EL (cell line): Measurements from ENCODE around the gene TMEM151B.

Source experiments
- DNase-seq: peaks from one replicate; pipeline ENCODE4 v3.0.0-alpha.2; 2016

Gene TMEM151B

DNA sequence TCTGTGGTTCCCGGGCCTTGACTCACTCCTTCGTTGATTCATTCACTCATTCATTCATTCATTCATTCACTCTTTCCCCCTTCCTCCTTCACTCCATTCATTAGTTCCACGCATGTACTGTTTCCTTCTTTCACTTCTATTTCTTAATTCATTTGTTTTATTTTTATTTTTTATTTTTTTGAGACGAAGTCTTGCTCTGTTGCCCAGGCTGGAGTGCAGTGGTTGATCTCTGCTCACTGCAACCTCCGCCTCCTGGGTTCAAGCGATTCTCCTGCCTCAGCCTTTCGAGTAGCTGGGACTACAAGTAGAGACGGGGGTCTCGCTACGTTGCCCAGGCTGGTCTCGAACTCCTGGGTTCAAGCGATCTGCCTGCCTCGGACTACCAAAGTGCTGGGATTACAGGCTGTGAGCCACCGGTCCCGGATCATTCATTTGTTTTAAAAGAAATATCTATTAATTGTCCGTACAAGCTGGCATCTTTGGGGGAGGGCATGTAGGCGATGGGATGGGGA, 4.5 kb upstream of the TMEM151B start:
- DNase-seq, result no peak

DNA sequence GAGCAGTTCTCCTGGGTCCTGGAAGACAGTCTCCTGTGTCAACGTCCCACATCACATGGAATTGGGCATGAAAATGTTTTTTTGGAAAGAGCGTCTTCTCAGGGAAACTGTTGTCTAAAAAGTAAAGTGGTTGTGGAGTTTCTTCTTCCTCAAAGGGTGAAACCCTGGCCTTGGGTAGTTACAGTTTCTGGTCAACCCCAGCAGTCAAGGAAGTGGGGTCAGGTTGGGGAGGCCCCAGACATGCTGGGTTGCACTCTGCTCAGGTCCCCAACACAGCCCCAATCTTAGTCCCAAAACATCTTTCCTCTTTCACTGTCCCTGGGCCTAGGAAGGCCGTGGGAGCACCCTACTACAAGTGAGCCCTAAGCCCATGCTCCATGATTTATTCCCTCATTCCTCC, 3.9 kb upstream of the TMEM151B start:
- DNase-seq, result no peak

DNA sequence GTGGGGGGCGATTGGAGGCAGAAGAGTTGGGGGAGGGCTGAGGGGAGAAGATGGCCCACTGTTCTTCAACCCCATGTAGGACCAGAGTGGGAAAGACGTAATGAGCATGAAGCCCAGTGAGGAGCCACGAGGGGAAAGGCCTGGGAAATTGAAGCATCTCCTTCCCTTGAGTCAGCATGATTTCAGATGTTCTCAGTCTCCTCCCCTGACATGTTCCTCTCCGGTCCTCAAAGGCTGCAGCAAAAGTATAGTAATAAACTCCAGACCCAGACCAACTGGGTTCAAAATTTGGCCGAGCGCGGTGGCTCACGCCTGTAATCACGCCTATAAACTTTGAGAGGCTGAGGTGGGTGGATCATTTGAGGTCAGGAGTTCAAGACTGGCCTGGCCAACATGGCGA, 3.0 kb upstream of the TMEM151B start:
- DNase-seq, result no peak

DNA sequence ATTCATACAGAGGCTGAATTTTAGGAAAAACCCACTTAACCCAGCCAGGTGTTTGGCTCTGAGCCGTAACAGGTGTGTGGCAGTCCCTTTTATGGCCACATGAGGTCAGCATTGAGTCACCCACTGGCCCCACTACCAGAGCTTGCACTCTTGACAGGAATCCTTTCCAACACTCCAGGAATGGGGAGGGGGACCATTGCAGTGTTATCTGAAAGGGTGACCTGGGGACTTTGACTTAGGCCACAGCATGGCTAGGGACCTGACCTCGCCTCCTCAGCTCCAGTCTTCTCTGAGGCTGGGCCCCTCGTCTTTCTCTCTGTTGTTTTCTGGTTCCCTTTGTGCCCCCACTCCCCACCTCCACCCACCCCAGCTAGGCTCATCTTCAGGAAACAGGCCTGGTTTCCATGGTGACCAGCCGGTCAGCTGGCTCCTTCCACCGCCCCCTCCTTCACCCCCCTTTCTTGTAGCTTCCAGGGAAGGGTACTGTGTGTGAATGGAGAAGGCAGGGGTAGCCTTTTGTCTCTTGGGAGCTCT, 2.1 kb upstream of the TMEM151B start:
- DNase-seq, result no peak

DNA sequence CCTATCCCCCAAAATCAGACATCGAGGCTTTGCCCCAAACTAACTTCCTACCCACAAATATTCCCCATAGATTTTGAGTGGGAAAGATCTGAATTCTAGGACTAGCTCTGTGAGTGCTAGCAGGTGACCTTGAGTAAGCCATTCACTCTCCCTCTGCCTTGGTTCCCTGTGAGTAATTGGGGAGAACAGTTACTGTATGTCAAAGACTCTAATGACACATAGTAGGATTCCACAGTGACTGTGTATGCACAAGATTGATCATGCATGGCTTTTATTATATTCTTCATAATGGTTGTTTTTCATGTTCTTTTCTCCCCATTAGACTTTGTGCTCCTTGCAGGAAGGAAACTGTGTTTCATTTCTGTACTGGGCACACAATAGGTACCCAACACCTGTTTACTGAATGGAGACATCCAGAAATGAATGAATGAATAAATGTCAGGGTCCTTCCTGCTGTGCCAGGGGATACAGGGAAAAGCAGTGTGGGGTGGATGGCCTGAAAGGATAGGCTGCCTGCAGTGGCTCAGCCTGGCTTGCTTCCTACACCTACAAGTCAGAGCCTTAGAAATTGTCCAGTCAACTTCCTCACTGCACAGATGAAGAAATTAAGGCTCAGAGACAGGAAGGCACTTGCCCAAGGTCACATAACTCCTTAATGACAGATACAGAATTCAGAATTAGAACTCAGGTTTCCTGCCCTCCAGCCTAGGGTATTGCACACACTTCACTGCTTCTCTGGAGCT, 901 bp upstream of the TMEM151B start:
- DNase-seq, result no peak

DNA sequence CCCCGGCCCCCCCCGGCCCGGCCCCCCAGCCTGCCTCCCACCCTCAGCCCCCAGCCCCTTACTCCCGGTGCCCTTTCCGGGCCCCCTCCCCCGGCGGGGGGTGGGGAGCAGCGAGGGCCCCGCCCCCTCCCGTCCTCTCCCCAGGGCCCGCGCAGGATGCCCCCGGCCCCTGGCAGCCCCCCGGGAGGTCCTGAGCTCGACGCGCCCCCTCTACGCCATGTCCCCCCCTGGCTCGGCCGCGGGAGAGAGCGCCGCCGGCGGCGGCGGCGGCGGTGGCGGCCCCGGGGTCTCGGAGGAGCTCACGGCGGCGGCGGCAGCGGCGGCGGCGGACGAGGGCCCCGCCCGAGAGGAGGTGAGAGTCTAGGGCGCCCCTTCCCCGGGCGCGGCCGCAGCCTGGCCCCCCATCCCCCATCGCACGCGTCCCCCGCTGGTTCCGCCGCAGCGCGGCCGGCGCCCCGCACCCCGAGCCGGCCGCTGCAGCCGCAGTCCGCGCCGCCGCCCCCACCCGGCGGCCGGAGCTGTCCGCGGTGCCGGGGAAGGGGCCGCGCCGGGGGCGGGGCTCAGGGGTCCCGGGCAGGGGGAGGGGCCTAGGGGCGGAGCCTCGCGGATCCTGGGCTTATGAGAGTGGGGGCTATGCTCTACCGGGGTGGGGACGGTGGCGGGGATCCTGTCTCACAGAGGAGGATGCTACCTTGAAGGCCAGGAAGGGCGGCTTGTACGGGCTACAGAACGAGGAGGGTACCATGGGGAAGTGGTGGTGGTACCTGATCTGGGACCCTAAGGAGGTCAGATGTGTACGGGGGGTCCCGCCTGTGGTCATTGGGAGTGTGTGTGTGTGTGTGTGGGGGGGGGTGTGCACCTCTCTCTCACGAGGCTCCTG, 516 bp downstream of the TMEM151B start:
- DNase-seq, result no peak

DNA sequence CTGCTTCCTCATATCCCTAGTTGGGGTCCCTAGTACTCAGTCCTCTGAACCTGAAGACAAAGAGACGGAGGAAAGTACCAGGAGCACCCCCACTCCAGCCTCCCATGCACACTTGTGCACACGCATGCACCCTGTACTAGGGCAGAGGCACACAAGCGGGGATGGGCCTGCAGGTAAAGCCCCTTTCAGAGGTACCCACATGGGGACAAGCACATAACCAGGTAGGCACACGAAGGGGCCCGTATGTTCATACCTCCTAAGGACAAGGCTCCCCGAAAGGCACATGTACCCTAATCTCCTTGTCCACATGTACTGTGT, 1.1 kb downstream of the TMEM151B start:
- DNase-seq, result no peak

DNA sequence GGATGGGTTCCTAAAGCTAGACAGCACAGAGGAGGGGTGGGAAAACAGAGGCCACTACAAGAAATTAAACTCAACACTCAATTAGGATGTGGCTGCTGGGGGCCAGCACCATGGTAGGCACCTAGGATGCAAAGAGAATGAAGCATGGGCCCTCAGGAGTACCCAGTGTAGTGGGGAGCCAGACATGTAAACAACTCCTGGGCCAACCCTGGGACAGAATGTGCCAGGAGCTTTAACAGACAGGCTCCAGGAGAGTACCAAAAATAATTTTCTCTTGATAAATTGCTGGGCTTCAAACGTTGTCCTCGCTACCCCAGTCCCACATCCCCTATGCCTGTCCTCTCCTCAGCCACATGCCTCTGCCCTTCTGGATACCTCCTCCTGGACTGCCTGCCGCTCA, 1.7 kb downstream of the TMEM151B start:
- DNase-seq, result no peak

DNA sequence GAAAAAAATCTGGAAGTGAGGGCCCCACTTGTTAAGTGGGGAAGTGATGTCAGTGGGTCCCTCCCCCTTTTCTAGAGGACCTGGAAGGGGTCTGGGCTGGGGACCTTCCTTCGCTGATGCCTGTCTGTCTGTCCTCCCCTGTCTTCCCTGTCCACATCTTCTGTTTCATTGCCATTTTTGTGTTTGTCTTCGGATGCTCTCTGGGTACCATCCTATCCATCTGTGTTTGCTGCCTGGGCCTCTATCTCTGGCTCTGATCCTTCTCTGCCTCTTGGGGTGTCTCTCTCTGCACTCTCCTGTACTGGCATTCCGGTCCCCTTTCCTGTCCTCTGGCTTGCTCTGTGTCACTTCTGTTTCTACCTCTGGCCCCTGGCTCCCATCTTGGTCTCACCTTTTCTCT, 2.3 kb downstream of the TMEM151B start:
- no peak for DNase-seq

DNA sequence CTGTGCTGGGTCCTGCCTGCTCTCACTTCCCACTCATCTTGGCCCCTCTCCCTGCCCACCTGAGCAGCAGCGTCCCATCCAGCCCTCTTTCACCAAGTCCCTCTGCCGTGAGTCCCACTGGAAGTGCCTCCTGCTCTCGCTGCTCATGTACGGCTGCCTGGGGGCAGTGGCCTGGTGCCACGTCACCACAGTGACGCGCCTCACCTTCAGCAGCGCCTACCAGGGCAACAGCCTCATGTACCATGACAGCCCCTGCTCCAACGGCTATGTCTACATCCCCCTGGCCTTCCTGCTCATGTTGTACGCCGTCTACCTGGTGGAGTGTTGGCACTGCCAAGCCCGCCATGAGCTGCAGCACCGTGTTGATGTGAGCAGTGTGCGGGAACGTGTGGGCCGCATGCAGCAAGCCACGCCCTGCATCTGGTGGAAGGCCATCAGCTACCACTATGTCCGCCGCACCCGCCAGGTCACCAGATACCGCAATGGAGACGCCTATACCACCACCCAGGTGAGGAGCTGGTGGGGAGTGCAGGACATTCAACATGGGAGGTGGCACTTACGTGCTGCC, 2.8 kb downstream of the TMEM151B start:
- DNase-seq, result no peak

DNA sequence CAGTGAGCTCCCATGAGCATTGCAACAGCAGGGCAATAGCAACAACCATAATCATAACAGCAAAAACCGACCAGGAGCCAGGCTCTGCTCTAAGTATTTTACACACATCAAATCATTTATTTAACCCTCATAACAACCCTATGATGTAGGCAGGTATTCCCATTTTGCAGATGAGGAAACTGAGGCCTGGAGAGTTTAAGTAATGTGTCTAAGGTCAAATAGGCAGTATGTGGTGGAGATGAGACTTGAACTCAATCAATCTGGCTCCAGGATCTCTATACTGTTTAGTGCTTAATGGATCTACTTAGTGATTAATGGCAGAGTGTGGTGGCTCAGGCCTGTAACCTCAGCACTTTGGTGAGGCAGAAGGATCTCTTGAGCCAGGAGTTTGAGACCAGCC, 3.4 kb downstream of the TMEM151B start:
- DNase-seq, result no peak

DNA sequence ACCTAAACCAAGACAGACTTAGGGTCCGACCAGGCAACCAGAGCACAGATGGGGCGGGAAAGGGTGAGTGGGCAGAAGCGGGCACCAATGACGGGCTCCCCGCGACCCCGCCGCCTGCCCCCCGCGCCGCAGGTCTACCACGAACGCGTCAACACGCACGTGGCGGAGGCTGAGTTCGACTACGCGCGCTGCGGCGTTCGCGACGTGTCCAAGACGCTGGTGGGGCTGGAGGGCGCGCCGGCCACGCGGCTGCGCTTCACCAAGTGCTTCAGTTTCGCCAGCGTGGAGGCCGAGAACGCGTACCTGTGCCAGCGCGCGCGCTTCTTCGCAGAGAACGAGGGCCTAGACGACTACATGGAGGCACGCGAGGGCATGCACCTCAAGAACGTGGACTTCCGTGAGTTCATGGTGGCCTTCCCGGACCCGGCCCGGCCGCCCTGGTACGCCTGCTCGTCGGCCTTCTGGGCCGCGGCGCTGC, 5.1 kb downstream of the TMEM151B start:
- DNase-seq, result no peak

DNA sequence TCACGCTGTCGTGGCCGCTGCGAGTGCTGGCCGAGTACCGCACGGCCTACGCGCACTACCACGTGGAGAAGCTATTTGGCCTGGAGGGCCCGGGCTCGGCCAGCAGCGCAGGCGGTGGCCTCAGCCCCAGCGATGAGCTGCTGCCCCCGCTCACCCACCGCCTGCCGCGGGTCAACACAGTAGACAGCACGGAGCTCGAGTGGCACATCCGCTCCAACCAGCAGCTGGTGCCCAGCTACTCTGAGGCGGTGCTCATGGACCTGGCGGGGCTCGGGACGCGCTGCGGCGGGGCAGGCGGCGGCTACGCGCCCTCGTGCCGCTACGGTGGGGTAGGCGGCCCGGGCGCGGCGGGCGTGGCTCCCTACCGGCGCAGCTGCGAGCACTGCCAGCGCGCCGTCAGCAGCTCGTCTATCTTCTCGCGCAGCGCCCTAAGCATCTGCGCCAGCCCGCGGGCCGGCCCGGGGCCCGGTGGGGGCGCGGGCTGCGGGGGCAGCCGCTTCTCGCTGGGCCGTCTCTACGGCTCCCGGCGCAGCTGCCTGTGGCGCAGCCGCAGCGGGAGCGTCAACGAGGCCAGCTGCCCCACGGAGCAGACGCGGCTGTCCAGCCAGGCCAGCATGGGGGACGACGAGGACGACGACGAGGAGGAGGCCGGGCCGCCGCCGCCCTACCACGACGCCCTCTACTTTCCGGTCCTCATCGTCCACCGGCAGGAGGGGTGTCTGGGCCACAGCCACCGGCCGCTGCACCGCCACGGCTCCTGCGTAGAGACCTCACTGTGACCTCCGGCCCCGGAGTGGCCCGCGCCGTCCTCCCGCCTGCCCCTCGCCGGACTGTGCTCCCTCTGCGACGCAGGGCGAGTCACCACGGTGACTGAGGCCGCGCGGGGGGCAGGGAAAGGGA, 5.7 kb downstream of the TMEM151B start:
- DNase-seq, result no peak

DNA sequence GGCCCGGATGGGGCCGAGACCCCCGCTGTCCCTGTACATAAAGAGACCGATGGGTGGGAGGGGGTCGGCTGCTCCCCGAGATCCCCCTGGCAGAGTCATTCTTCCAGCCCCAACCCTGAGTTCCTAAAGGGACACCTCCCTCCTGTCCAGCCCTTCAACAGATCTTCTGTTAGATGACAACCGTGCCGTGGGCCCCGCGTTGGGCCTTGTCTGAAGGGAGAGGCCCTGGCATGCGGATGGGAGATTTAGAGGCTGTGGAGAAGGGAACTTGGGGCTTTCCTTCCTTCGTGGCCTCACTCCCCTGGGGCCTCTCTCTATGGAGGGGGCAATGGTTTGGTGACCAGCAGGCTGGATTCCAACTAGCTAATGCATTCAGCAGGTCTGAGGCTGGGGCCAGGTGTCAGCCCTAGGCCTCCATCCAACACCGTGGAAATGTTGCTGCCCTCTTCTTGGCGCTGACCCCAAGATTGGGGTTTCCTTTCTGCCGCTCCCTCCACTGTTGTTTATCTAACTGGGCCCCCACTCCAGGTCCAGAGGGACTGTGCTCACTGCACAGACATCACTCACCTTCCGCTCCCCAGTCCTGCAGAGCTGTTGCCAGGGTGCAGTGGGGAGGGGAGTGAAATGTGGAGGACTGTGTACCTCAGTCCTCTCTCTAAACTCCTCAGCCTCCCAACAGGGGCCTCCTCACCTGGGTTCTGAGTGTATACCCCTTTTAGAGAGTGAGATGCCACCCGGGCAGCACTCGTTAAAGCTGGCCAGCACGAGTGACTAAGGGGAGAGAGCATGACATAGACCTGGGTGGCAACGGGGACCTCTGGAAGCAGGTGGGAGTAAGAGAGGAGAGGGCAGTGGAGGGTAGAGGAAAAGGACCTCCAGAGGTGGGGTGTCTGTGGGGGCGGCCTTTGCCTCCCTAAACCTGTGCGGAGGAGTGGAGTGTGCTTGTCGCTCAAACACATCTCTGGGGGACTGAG, 6.7 kb downstream of the TMEM151B start:
- DNase-seq, result no peak

DNA sequence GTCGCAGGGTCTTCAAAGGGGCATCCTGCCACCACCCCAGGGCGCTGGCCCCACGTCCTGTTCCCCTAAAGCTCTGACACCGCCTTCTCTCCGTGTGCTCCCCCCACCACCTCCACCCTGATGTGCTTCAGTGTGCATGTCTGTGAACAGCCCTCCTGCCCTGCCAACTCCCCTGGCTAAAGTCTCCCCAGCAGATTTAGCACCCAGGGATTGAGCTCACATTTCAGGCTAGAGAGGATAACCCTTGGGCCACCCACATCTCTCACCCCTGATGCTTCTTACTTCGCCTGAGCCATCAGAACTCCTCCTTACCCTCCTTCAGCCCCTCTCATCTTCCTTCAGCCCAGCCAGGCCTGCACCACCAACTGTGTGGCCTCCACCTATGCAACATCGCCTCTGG, 7.5 kb downstream of the TMEM151B start:
- DNase-seq, result no peak

DNA sequence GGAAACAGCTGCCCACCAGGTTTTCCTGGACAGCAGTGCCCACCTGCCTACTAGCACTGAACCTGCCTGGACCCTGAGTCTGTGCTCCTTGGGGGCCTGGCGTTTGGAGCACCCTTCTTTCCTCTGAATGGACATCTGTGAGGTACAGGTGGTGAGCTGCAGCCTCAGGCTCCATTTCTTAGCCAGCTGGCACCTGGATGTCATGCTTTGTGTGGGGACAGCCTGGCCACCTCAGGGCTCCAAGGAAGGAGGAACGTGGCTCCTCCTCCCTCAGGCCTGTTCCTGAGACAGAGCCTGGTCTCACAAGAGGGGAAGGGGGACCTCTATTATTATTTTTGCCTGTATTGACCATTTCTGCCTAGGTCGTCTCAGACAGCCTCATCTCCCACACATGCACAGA, 8.1 kb downstream of the TMEM151B start:
- no peak for DNase-seq

DNA sequence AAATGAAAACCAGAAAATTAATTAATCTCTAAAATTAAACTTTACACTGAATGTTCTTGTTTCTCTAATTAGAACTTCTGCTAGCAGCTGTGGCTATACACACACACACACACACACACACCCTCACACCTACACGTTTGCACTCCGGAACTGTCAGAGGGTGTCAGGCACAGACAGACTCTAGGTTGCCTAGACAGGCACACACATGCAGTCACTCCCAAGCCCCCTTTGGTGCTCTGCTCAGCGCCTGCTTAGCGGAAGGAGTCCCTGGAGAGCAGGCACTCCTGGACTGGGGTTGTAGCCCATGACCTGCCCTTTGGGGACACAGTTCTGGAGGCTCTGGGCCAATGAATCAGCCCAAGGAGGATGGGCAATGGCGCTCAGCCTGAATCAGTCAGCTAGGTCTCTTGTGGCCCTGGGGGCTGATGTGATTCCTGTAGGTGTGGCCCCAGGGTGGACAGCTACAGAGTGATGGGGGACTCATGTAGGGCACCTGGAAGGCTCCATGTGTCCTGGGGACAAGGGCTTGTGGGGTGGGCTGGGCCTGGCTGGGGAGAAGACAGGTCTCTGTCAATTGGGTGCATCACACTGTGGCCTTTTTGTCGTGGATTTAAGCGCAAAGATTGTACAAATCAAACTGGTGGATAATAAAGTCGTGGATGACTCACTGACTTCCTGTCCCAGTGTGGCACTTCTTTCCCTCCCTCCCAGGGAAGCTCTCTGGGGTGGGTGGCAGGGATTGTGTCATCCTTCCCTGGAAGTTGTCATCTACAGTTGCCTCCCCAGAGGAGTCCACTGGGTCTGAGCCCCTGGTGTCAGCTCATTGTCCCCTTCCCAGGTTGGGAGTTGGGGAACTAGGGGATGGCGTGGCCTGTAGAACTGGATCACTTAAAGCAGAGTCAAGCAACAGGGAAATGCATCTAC, 8.8 kb downstream of the TMEM151B start:
- peak; percentile 40 for DNase-seq

DNA sequence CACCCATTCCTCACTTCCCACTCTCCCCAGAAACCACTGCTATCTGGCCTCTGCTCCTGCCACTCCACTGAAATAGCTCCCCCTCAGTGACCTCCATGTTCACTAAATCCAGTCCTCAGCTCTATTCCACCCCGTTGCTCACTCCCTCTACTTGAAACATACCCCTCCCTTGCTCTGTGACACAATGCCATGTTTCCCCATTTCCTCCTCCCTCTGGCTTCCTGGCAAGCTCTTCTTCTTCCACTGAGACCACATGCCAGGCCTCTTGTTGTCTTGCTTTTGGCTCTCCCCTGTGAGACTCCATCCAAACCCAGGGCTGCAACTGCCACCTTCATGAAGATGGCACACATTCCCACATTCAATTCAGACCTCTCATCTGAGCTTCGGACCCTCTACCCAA, 13.9 kb downstream of the TMEM151B start:
- no peak for DNase-seq

DNA sequence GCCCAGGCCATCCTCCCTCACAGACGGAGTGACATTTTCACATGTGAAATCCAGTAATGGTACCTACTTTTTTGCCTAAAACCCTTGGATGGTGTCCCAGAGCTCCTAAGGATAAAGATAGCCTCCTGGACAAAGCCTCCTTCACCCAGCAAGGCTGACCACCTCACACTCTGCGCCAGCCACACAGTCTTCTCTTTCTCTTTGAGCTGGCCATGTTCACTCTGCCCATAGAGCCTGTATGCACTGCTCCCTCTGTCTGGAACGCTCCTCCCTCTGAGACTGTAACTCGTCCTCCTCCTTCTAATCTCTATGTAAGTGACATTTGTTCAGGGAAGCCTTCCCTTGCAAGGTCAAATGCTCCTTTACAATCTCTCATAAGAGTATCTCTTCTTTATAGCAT, 14.6 kb downstream of the TMEM151B start:
- no peak for DNase-seq
